BLaER1 (cell line): ENCODE measurements around the gene DUSP10.

ENCODE experiments used
- H3K27ac ChIP-seq: shearing (Covaris generic); formaldehyde crosslinking; 2 replicates; pipeline ENCODE4 v1.8.1; 2022
- H3K27me3 ChIP-seq: shearing (Covaris generic); formaldehyde crosslinking; 2 replicates; pipeline ENCODE4 v1.8.1; 2022
- H3K36me3 ChIP-seq: shearing (Covaris generic); formaldehyde crosslinking; 2 replicates; pipeline ENCODE4 v1.8.1; 2022
- H3K4me1 ChIP-seq: shearing (Covaris generic); formaldehyde crosslinking; 2 replicates; pipeline ENCODE4 v1.8.1; 2022
- H3K4me2 ChIP-seq: shearing (Covaris generic); formaldehyde crosslinking; 2 replicates; pipeline ENCODE4 v1.8.1; 2022
- H3K4me3 ChIP-seq: shearing (Covaris generic); formaldehyde crosslinking; 2 replicates; pipeline ENCODE4 v1.8.1; 2022
- H3K9ac ChIP-seq: shearing (Covaris generic); formaldehyde crosslinking; 2 replicates; pipeline ENCODE4 v1.8.1; 2022
- H3K9me3 ChIP-seq: shearing (Covaris generic); formaldehyde crosslinking; 2 replicates; pipeline ENCODE4 v1.8.1; 2022
- H4K20me1 ChIP-seq: shearing (Covaris generic); formaldehyde crosslinking; 2 replicates; pipeline ENCODE4 v1.8.1; 2022
- Cebpa-rat ChIP-seq: shearing (Covaris generic); IDR thresholded peaks from 2 replicates; pipeline ENCODE4 v1.8.1; 2022

The DUSP10 gene

DNA sequence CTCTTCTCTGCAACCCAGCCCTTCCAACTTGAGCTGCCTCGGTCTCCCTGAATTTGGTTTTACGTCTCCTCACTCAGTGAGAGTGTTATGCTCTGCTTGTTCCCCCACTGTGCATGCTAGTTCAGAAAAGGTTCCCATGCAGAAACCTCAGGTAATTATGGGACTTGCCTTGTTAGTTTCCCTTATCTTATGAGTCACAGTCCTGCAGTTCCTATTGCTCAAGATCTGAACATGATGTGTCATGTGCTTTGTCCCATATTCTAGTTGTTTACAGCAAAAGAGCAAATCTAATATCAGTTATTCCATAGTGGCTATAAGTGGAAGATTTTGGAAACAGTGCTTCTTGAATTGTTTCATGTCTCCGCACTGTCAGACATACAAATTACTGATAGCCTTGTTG is 74.4 kb downstream of the DUSP10 start:
- H3K27me3 ChIP-seq: no peaks in the 10 kb centered on the region
- H3K9ac ChIP-seq: no peak overlapping the region
- no peaks in the 10 kb centered on the region for H3K9me3 ChIP-seq
- no peak for TF ChIP-seq Cebpa-rat
- H3K4me1 ChIP-seq: no peaks in the 10 kb centered on the region
- no peak overlapping the region for H3K4me2 ChIP-seq
- H3K36me3 ChIP-seq: no peaks in the 10 kb centered on the region
- H3K4me3 ChIP-seq: no peak overlapping the region
- no peak overlapping the region for H3K27ac ChIP-seq
- H4K20me1 ChIP-seq: no peaks in the 10 kb centered on the region

DNA sequence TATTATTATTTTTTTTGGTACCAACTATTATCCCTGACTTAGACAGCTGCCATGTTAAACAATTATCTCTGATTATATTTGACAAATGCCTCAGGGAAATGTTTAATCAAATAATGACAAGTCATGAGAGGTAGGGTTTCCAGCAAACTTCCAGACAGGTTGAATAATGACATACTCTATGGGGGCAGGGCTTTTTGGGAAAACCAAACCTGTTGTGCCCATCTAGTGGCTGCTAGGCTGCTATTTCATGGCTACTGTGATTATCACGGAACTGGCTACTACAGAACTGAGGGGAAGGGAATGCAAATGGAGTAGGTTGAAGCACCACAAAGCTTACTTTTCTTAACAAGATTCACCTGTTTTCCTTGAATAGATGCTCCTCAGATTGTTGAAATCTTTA is 77.6 kb downstream of the DUSP10 start:
- Histone ChIP-seq H3K36me3 (no peaks in the 10 kb centered on the region), H3K27ac (no peak overlapping the region), H4K20me1 (no peaks in the 10 kb centered on the region), H3K4me3 (no peak overlapping the region), H3K4me1 (no peaks in the 10 kb centered on the region), H3K9me3 (no peaks in the 10 kb centered on the region), H3K9ac (no peak overlapping the region), H3K27me3 (no peaks in the 10 kb centered on the region), H3K4me2 (no peak overlapping the region)
- no peak for TF ChIP-seq Cebpa-rat

DNA sequence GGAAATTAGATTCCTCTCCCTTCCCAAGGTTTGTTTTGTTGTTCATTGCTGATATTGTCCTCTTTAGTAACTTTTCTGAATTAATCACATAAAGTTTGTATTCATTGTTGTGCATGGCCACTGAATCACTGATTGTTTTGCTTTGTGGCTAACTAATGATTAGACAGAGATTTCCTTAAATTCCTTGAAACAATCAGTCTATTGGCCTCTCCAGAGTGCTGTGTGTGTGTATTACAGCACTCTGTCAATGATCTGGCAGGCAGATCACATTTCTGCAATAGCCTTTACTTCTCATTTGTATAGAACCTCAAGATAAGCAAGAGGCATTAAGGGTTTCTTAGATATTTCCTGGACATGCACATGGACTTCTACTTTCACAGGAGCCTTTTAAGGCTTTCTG is 78.6 kb downstream of the DUSP10 start:
- Histone ChIP-seq H3K27ac (no peak overlapping the region), H3K9ac (no peak overlapping the region), H3K4me1 (no peaks in the 10 kb centered on the region), H3K4me2 (no peak overlapping the region), H3K27me3 (no peaks in the 10 kb centered on the region), H3K36me3 (no peaks in the 10 kb centered on the region), H4K20me1 (no peaks in the 10 kb centered on the region), H3K4me3 (no peak overlapping the region), H3K9me3 (no peaks in the 10 kb centered on the region)
- no peak for TF ChIP-seq Cebpa-rat

DNA sequence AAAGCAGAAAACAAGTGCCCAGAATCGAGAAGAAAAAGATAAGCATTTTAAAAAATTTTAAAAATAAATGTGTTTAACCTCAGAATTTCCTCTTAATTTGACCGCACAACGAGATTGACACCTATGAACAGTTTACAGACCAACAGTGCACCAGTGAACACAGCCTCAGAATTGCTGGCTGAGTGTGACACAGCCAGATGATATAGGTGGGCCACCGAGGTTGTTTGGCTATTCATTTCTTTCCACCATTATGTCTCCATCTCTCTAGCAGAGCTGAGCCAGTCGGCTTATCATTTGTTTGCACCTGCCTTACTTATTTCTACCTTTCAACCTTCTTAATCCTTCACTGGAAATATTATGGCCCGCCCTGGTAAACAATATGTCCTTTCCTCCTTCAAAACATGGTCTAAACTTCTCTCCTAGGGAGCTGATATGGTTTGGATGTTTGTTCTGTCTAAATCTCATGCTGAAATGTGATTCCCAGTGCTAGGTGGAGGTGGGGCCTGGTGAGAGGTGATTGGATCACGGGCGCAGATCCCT is 86.1 kb downstream of the DUSP10 start:
- H3K4me2 ChIP-seq: no peak overlapping the region
- H3K27ac ChIP-seq: no peak overlapping the region
- H4K20me1 ChIP-seq: no peaks in the 10 kb centered on the region
- no peak for TF ChIP-seq Cebpa-rat
- no peaks in the 10 kb centered on the region for H3K9me3 ChIP-seq
- H3K36me3 ChIP-seq: no peaks in the 10 kb centered on the region
- no peak overlapping the region for H3K4me3 ChIP-seq
- no peak overlapping the region for H3K9ac ChIP-seq
- H3K4me1 ChIP-seq: no peaks in the 10 kb centered on the region
- H3K27me3 ChIP-seq: no peaks in the 10 kb centered on the region
